ENCODE results near the gene STPG3.
A peak's percentile ranks its signal among the peaks of the same experiment; 100 is the strongest.

The STPG3 gene

DNA sequence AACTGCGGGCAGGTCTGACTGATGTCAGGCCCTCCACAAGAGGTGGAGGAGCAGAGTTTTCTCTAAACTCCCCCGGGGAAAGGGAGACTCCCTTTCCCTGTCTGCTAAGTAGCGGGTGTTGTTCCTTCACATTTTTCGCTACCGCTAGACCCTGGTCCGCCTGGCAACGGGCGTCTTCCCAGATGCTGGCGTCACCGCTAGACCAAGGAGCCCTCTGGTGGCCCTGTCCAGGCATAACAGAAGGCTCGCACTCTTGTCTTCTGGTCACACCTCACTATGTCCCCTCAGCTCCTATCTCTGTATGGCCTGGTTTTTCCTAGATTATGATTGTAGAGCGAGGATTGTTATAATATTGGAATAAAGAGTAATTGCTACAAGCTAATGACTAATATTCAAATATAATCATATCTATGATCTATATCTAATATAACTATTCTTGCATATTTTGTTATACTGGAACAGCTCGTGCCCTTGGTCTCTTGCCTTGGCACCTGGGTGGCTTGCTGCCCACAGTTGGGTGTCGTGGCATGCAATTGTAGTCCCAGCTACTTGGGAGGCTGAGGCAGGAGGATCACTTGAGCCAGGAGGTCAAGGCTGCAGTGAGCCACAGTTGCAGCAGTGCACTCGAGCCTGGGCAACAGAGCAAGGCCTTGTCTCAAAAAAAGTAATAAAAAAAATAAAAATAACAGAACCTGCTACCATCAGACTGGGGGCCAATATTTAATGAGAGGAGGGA is 11.3 kb downstream of the STPG3 start:
- TF ChIP-seq, protein P1, sequence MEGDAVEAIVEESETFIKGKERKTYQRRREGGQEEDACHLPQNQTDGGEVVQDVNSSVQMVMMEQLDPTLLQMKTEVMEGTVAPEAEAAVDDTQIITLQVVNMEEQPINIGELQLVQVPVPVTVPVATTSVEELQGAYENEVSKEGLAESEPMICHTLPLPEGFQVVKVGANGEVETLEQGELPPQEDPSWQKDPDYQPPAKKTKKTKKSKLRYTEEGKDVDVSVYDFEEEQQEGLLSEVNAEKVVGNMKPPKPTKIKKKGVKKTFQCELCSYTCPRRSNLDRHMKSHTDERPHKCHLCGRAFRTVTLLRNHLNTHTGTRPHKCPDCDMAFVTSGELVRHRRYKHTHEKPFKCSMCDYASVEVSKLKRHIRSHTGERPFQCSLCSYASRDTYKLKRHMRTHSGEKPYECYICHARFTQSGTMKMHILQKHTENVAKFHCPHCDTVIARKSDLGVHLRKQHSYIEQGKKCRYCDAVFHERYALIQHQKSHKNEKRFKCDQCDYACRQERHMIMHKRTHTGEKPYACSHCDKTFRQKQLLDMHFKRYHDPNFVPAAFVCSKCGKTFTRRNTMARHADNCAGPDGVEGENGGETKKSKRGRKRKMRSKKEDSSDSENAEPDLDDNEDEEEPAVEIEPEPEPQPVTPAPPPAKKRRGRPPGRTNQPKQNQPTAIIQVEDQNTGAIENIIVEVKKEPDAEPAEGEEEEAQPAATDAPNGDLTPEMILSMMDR (conservative IDR thresholded peaks at IDR 0.05): peak; percentile 80
- H3K27ac ChIP-seq: peak overlapping the region; percentile 22; the same call in 1 of the 2 replicates

DNA sequence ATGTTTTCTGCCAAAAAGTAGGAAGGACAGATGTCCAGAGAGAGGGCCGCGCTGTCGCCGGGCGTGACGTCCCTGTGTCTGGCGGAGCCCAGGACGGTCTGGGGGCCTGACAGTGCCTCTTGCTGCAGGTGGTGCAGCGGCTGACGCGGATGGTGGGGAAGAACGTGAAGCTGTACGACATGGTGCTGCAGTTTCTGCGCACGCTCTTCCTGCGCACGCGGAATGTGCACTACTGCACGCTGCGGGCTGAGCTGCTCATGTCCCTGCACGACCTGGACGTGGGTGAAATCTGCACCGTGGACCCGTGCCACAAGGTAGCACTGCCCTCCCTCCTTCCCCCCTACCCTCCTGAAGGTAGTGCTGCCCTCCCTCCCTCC is 11.8 kb downstream of the STPG3 start:
- H3K27ac ChIP-seq: peak overlapping the region; percentile 22; the same call in 1 of the 2 replicates
- TF ChIP-seq, protein P1 (conservative IDR thresholded peaks at IDR 0.05): no peak

DNA sequence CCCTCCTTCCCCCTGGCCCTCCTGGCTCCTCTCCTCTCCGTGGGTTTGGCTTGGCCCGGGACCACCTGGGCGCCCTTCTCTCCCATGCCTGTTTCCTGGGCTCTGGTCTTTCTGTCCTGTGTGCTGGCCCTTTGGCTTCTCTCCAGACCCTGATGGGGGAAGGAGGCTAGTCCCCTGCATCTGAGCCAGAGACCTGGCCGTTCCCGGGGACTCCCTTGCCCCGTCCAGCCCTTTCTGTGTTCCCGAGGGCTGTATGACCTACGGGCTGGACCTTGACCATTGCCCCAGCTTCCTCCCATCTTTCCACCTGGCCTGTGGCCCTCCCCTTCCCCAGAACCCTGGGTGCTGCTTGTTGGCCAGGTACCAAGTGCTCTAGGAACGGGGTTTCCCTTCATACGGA is 12.4 kb downstream of the STPG3 start:
- H3K27ac ChIP-seq: peak overlapping the region; percentile 18
- TF ChIP-seq, protein P1 (conservative IDR thresholded peaks at IDR 0.05): no peak

DNA sequence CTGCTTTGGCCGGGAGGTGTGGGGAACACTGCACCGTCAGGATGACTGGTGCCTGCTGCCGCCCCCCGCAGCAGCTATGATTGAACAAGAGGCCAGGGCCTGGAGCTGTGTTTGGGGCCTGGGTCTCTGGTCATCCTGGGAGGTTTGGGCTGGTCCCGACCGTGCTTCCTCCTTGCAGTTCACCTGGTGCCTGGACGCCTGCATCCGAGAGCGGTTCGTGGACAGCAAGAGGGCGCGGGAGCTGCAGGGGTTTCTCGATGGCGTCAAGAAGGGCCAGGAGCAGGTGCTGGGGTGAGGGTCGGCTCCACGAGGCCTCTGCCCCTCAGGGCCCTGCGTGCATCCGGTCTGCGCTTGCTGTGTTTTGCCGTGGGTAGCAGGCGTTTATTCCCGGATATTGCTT is 13.0 kb downstream of the STPG3 start:
- TF ChIP-seq, protein P1 (conservative IDR thresholded peaks at IDR 0.05): no peak
- H3K27ac ChIP-seq: peak overlapping the region; percentile 18

DNA sequence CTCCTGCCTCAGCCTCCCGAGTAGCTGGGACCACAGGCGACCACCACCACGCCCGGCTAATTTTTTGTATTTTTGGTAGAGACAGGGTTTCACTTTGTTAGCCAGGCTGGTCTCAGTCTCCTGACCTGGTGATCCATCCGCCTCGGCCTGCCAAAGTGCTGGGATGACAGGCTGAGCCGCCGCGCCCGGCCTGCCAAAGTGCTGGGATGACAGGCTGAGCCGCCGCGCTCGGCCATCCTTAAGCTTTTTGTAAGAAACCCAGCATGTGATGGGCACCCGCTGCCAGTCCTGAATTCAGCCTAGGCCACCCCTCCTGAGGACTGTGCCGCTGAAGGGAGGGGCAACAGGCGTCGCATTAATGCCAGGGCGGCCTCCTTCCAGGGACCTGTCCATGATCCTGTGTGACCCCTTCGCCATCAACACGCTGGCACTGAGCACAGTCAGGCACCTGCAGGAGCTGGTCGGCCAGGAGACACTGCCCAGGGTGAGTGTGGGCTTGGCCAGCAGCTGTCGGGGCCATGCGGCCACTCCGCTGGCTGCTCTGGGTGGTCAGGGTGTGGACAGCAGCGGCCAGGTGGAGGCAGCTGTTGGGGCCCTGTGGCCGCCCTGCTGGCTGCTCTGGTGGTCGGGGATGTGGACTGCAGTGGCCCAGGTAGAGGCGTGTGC is 14.5 kb downstream of the STPG3 start:
- TF ChIP-seq, protein P1 (conservative IDR thresholded peaks at IDR 0.05): no peak
- H3K27ac ChIP-seq: peak overlapping the region; percentile 99

DNA sequence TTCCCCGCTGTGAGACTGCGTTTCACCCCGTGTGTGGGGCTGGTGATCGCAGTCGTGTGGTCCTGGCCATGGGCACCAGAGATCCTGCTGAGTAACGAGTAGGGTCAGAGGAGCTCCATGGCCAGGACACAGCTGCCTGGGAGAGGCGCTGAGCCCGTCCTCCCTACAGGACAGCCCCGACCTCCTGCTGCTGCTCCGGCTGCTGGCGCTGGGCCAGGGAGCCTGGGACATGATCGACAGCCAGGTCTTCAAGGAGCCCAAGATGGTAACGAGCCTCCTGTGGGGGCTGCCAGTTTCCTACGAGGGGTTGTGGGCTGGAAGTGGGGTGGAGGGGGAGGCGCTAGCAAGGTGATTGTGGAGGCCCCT is 15.1 kb downstream of the STPG3 start:
- TF ChIP-seq, protein P1 (conservative IDR thresholded peaks at IDR 0.05): no peak

DNA sequence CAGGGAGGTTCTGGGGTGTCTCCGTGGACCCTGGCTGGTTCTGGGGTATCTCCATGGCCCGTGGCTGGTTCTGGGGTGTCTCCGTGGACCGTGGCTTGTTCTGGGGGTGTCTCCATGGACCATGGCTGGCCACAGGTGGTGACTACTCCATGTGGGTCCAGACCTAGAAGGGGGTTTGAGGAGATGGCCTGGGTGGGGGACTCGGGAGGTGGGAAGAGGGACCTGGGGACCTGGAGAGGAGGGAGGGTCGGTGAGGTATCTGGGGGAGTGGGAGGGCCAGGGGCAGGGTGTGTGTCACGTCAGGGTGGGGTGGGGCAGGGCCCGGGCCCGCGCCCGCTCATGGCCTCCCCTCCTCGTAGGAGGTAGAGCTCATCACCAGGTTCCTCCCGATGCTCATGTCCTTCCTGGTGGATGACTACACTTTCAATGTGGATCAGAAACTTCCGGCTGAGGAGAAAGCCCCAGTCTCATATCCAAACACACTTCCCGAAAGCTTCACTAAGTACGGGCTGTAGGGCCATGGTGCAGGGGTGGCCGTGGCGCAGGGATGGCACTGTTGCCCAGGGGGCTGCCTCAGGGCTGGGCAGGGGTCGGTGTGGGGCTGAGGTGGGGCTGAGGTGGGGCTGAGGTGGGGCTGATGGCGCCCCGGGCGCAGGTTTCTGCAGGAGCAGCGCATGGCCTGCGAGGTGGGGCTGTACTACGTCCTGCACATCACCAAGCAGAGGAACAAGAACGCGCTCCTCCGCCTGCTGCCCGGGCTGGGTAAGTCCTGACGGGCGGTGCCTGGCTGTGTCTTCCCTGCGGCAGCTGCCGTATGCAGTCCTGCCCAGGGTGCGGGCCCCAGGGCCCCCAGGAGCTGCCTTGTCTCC is 15.7 kb downstream of the STPG3 start:
- peak overlapping the region; percentile 99 for H3K27ac ChIP-seq

More for the DNA sequence above, 15.1 kb downstream of the STPG3 start:
- peak overlapping the region; percentile 99 for H3K27ac ChIP-seq

More for the DNA sequence above, 15.7 kb downstream of the STPG3 start:
- TF ChIP-seq, protein P1 (conservative IDR thresholded peaks at IDR 0.05): no peak

All from VCaP (cell line).